GM23338 (cell line): Measurements from ENCODE around the gene ADGRB3. TPM values are rescaled to one million over a fixed set of nuclear protein-coding genes. Genes with fewer than 3 reads are reported as not detected.

Source experiments
- ATAC-seq: fragments of 200-7000 bp; cut with Tn5 transposase; 3 replicates; pipeline ENCODE4 v1.9.1; 2020
- DNase-seq: peaks from one replicate; pipeline ENCODE4 v3.0.0-alpha.2; 2015; ENCODE audit warnings: low spot score
- H2AFZ ChIP-seq: fragments of 200-600 bp; sonication (generic); 2 replicates; pipeline ENCODE4 v1.8.0; 2016; ENCODE audit warnings: antibody characterized with exemption, mild to moderate bottlenecking, moderate library complexity
- H3F3A ChIP-seq: fragments of 200-600 bp; sonication (generic); replicated peaks from 2 replicates; pipeline ENCODE4 v1.8.0; 2017; ENCODE audit warnings: antibody characterized with exemption, mixed run types, low read depth
- H3K27ac ChIP-seq: fragments of 200-600 bp; sonication (generic); 2 replicates; pipeline ENCODE4 v1.6.1; 2016; ENCODE audit warnings: low read depth
- H3K27me3 ChIP-seq: fragments of 200-600 bp; sonication (generic); 2 replicates; pipeline ENCODE4 v1.8.0; 2016; ENCODE audit warnings: mild to moderate bottlenecking, mixed run types, moderate library complexity; ENCODE audit not compliant: insufficient read depth
- H3K36me3 ChIP-seq: fragments of 200-600 bp; sonication (generic); 2 replicates; pipeline ENCODE4 v1.8.0; 2016; ENCODE audit warnings: mild to moderate bottlenecking; ENCODE audit not compliant: insufficient read depth
- H3K4me1 ChIP-seq: fragments of 200-600 bp; sonication (generic); 2 replicates; pipeline ENCODE4 v1.8.0; 2016; ENCODE audit warnings: mild to moderate bottlenecking, moderate library complexity; ENCODE audit not compliant: insufficient read depth
- H3K4me2 ChIP-seq: fragments of 200-600 bp; sonication (generic); 2 replicates; pipeline ENCODE4 v1.7.1; 2017; ENCODE audit warnings: mixed run types
- H3K4me3 ChIP-seq: fragments of 200-600 bp; sonication (generic); 2 replicates; pipeline ENCODE4 v1.6.1; 2016; ENCODE audit warnings: mixed run types
- H3K79me2 ChIP-seq: fragments of 200-600 bp; sonication (generic); replicated peaks from 2 replicates; pipeline ENCODE4 v1.8.0; 2017; ENCODE audit warnings: mild to moderate bottlenecking; ENCODE audit not compliant: insufficient read depth
- H3K9me2 ChIP-seq: fragments of 200-600 bp; sonication (generic); 2 replicates; pipeline ENCODE4 v1.8.0; 2017; ENCODE audit not compliant: insufficient read depth
- H4K20me1 ChIP-seq: fragments of 200-600 bp; sonication (generic); replicated peaks from 2 replicates; pipeline ENCODE4 v1.8.0; 2017; ENCODE audit warnings: mild to moderate bottlenecking; ENCODE audit not compliant: insufficient read depth
- H3K27ac Mint-ChIP-seq: 2 replicates; pipeline ENCODE4 v1.8.0; 2020; ENCODE audit warnings: inconsistent platforms, mild to moderate bottlenecking, moderate library complexity, mixed read lengths
- H3K27me3 Mint-ChIP-seq: 3 replicates; pipeline ENCODE4 v1.8.0; 2022; ENCODE audit warnings: low read depth, mild to moderate bottlenecking, moderate library complexity, mixed read lengths, inconsistent platforms; ENCODE audit not compliant: insufficient read depth, poor library complexity
- H3K36me3 Mint-ChIP-seq: 3 replicates; pipeline ENCODE4 v1.8.0; 2021; ENCODE audit warnings: low read depth, mild to moderate bottlenecking, inconsistent platforms, moderate library complexity, mixed read lengths
- H3K4me1 Mint-ChIP-seq: 3 replicates; pipeline ENCODE4 v1.8.0; 2020; ENCODE audit warnings: mild to moderate bottlenecking, inconsistent platforms, mixed read lengths
- H3K4me3 Mint-ChIP-seq: 3 replicates; pipeline ENCODE4 v1.8.0; 2021; ENCODE audit warnings: moderate library complexity, mild to moderate bottlenecking, inconsistent platforms, mixed read lengths
- H3K9me3 Mint-ChIP-seq: 3 replicates; pipeline ENCODE4 v1.8.0; 2020; ENCODE audit warnings: moderate library complexity, mild to moderate bottlenecking, inconsistent platforms, mixed read lengths
- CREB1 ChIP-seq: fragments of 250-450 bp; sonication (Bioruptor Pico); IDR thresholded peaks from 2 replicates; pipeline ENCODE4 v1.5.0; 2020; ENCODE audit warnings: low read depth, mild to moderate bottlenecking, moderate library complexity
- EZH2 ChIP-seq: fragments of 200-600 bp; sonication (generic); IDR thresholded peaks from one replicate; pipeline ENCODE4 v1.8.0; 2017; ENCODE audit warnings: antibody characterized with exemption, mild to moderate bottlenecking, low read depth; ENCODE audit not compliant: unreplicated experiment
- EZH2phosphoT487 ChIP-seq: fragments of 200-600 bp; sonication (generic); IDR thresholded peaks from one replicate; pipeline ENCODE4 v1.8.1; 2018; ENCODE audit warnings: antibody characterized with exemption; ENCODE audit not compliant: unreplicated experiment
- JUNB ChIP-seq: IDR thresholded peaks from one replicate; pipeline ENCODE4 v1.6.1; 2016; ENCODE audit warnings: antibody characterized with exemption; ENCODE audit not compliant: unreplicated experiment
- NANOG ChIP-seq: IDR thresholded peaks from 2 replicates; pipeline ENCODE4 v1.6.1; 2016; ENCODE audit warnings: antibody characterized with exemption, borderline replicate concordance
- POLR2AphosphoS5 ChIP-seq: IDR thresholded peaks from 2 replicates; pipeline ENCODE4 v1.6.1; 2016; ENCODE audit warnings: antibody characterized with exemption, low read depth
- STAT1 ChIP-seq: IDR thresholded peaks from one replicate; pipeline ENCODE4 v1.6.1; 2016; ENCODE audit warnings: antibody characterized with exemption; ENCODE audit not compliant: unreplicated experiment
- ZNF114 ChIP-seq: fragments of 250-450 bp; sonication (Bioruptor Pico); IDR thresholded peaks from 2 replicates; pipeline ENCODE4 v1.5.0; 2020; ENCODE audit warnings: mild to moderate bottlenecking, moderate library complexity
- ZNF331 ChIP-seq: fragments of 250-450 bp; sonication (Bioruptor Pico); IDR thresholded peaks from 2 replicates; pipeline ENCODE4 v1.5.0; 2020; ENCODE audit warnings: low read depth, mild to moderate bottlenecking, moderate library complexity
- polyA plus RNA-seq: library from polyadenylated mRNA; unstranded; fragments of >200 nt; fragmentation: Nextera tagmentation; extraction: Ambion mirVana; gene quantifications from 2 replicates; pipeline ENCODE4 v1.2.1, GENCODE V29; 2016
- total RNA-seq: library from RNA; depleted of rRNA; stranded (reverse); fragments of >200 nt; shearing (Covaris generic); gene quantifications from 2 replicates; pipeline ENCODE4 v1.2.3, GENCODE V29; 2014
- TF ChIP-seq, protein P1 (sequence below): IDR thresholded peaks from one replicate; pipeline ENCODE4 v1.6.1; 2018; ENCODE audit warnings: antibody characterized with exemption; ENCODE audit not compliant: unreplicated experiment
- TF ChIP-seq, protein P2 (sequence below): IDR thresholded peaks from 2 replicates; pipeline ENCODE4 v1.6.1; 2016; ENCODE audit warnings: antibody characterized with exemption
- TF ChIP-seq, protein P3 (sequence below), 2 experiments: fragments of 200-600 bp in 1 of 2; sonication (generic) in 1 of 2; conservative IDR thresholded peaks; 2 replicates each; pipeline versions ENCODE4 v1.5.1 to v1.6.1; 2016 to 2017; ENCODE audit warnings: antibody characterized with exemption in 2 of 2, low read depth in 2 of 2, mild to moderate bottlenecking in 2 of 2, moderate library complexity in 1 of 2
- TF ChIP-seq, protein P4 (sequence below): fragments of 250-450 bp; sonication (Bioruptor Pico); IDR thresholded peaks from 2 replicates; pipeline ENCODE4 v1.5.0; 2020; ENCODE audit warnings: mild to moderate bottlenecking, moderate library complexity

The ADGRB3 gene
- total and polyA plus RNA-seq, 2 experiments from 2014 or later, result 0.92 to 4.0 TPM

DNA sequence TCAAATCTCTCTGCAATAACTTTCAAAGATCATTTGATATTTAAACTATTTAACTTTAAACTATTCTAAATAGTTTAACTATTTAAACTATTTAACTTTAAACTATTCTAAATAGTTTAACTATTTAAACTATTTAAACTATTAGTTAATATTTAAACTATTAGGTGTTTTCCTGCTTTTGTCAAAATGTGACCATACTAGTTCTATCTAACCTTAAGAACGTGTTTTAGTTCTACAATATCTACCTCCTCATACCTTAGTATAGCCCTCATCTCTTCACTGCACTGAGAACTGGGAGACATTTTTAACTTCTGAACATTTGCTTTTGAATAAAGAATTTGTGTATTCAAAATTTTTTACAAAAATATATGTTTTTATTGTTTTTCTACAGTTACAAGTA is 429.1 kb downstream of the ADGRB3 start:
- Histone ChIP-seq H3K27me3 (no peaks in the 10 kb centered on the region), H3K79me2 (no peaks in the 10 kb centered on the region), H3K27ac (no peak overlapping the region), H3K9me2 (no peaks in the 10 kb centered on the region), H3F3A (no peaks in the 10 kb centered on the region), H4K20me1 (no peaks in the 10 kb centered on the region), H3K4me2 (no peak overlapping the region), H2AFZ (no peak overlapping the region), H3K4me3 (no peak overlapping the region), H3K4me1 (no peaks in the 10 kb centered on the region), H3K36me3 (no peaks in the 10 kb centered on the region)
- no peak overlapping the region for H3K4me3 Mint-ChIP-seq
- H3K27me3 Mint-ChIP-seq, result no peaks in the 10 kb centered on the region
- no peaks in the 10 kb centered on the region for H3K9me3 Mint-ChIP-seq
- no peak for ATAC-seq
- no peaks in the 10 kb centered on the region for H3K4me1 Mint-ChIP-seq
- H3K36me3 Mint-ChIP-seq, result no peaks in the 10 kb centered on the region
- no peak for TF ChIP-seq ZNF331 (CRISPR knock-in tag)
- TF ChIP-seq, protein P1, sequence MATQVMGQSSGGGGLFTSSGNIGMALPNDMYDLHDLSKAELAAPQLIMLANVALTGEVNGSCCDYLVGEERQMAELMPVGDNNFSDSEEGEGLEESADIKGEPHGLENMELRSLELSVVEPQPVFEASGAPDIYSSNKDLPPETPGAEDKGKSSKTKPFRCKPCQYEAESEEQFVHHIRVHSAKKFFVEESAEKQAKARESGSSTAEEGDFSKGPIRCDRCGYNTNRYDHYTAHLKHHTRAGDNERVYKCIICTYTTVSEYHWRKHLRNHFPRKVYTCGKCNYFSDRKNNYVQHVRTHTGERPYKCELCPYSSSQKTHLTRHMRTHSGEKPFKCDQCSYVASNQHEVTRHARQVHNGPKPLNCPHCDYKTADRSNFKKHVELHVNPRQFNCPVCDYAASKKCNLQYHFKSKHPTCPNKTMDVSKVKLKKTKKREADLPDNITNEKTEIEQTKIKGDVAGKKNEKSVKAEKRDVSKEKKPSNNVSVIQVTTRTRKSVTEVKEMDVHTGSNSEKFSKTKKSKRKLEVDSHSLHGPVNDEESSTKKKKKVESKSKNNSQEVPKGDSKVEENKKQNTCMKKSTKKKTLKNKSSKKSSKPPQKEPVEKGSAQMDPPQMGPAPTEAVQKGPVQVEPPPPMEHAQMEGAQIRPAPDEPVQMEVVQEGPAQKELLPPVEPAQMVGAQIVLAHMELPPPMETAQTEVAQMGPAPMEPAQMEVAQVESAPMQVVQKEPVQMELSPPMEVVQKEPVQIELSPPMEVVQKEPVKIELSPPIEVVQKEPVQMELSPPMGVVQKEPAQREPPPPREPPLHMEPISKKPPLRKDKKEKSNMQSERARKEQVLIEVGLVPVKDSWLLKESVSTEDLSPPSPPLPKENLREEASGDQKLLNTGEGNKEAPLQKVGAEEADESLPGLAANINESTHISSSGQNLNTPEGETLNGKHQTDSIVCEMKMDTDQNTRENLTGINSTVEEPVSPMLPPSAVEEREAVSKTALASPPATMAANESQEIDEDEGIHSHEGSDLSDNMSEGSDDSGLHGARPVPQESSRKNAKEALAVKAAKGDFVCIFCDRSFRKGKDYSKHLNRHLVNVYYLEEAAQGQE, result no peak
- TF ChIP-seq NANOG, result no peak
- no peak for TF ChIP-seq JUNB
- TF ChIP-seq, protein P2, sequence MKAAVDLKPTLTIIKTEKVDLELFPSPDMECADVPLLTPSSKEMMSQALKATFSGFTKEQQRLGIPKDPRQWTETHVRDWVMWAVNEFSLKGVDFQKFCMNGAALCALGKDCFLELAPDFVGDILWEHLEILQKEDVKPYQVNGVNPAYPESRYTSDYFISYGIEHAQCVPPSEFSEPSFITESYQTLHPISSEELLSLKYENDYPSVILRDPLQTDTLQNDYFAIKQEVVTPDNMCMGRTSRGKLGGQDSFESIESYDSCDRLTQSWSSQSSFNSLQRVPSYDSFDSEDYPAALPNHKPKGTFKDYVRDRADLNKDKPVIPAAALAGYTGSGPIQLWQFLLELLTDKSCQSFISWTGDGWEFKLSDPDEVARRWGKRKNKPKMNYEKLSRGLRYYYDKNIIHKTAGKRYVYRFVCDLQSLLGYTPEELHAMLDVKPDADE, result no peak
- no peak for TF ChIP-seq CREB1
- TF ChIP-seq, protein P3, sequence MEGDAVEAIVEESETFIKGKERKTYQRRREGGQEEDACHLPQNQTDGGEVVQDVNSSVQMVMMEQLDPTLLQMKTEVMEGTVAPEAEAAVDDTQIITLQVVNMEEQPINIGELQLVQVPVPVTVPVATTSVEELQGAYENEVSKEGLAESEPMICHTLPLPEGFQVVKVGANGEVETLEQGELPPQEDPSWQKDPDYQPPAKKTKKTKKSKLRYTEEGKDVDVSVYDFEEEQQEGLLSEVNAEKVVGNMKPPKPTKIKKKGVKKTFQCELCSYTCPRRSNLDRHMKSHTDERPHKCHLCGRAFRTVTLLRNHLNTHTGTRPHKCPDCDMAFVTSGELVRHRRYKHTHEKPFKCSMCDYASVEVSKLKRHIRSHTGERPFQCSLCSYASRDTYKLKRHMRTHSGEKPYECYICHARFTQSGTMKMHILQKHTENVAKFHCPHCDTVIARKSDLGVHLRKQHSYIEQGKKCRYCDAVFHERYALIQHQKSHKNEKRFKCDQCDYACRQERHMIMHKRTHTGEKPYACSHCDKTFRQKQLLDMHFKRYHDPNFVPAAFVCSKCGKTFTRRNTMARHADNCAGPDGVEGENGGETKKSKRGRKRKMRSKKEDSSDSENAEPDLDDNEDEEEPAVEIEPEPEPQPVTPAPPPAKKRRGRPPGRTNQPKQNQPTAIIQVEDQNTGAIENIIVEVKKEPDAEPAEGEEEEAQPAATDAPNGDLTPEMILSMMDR (conservative IDR thresholded peaks at IDR 0.05; ENCODE audit: low read depth in 2 of 2), result no peak
- TF ChIP-seq EZH2phosphoT487, result no peak
- TF ChIP-seq POLR2AphosphoS5, result no peak
- TF ChIP-seq, protein P4, sequence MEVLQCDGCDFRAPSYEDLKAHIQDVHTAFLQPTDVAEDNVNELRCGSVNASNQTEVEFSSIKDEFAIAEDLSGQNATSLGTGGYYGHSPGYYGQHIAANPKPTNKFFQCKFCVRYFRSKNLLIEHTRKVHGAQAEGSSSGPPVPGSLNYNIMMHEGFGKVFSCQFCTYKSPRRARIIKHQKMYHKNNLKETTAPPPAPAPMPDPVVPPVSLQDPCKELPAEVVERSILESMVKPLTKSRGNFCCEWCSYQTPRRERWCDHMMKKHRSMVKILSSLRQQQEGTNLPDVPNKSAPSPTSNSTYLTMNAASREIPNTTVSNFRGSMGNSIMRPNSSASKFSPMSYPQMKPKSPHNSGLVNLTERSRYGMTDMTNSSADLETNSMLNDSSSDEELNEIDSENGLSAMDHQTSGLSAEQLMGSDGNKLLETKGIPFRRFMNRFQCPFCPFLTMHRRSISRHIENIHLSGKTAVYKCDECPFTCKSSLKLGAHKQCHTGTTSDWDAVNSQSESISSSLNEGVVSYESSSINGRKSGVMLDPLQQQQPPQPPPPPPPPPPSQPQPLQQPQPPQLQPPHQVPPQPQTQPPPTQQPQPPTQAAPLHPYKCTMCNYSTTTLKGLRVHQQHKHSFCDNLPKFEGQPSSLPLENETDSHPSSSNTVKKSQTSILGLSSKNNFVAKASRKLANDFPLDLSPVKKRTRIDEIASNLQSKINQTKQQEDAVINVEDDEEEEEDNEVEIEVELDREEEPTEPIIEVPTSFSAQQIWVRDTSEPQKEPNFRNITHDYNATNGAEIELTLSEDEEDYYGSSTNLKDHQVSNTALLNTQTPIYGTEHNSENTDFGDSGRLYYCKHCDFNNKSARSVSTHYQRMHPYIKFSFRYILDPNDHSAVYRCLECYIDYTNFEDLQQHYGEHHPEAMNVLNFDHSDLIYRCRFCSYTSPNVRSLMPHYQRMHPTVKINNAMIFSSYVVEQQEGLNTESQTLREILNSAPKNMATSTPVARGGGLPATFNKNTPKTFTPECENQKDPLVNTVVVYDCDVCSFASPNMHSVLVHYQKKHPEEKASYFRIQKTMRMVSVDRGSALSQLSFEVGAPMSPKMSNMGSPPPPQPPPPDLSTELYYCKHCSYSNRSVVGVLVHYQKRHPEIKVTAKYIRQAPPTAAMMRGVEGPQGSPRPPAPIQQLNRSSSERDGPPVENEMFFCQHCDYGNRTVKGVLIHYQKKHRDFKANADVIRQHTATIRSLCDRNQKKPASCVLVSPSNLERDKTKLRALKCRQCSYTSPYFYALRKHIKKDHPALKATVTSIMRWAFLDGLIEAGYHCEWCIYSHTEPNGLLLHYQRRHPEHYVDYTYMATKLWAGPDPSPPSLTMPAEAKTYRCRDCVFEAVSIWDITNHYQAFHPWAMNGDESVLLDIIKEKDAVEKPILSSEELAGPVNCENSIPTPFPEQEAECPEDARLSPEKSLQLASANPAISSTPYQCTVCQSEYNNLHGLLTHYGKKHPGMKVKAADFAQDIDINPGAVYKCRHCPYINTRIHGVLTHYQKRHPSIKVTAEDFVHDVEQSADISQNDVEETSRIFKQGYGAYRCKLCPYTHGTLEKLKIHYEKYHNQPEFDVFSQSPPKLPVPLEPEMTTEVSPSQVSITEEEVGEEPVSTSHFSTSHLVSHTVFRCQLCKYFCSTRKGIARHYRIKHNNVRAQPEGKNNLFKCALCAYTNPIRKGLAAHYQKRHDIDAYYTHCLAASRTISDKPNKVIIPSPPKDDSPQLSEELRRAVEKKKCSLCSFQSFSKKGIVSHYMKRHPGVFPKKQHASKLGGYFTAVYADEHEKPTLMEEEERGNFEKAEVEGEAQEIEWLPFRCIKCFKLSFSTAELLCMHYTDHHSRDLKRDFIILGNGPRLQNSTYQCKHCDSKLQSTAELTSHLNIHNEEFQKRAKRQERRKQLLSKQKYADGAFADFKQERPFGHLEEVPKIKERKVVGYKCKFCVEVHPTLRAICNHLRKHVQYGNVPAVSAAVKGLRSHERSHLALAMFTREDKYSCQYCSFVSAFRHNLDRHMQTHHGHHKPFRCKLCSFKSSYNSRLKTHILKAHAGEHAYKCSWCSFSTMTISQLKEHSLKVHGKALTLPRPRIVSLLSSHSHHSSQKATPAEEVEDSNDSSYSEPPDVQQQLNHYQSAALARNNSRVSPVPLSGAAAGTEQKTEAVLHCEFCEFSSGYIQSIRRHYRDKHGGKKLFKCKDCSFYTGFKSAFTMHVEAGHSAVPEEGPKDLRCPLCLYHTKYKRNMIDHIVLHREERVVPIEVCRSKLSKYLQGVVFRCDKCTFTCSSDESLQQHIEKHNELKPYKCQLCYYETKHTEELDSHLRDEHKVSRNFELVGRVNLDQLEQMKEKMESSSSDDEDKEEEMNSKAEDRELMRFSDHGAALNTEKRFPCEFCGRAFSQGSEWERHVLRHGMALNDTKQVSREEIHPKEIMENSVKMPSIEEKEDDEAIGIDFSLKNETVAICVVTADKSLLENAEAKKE (CRISPR knock-in tag), result no peak
- no peak for TF ChIP-seq STAT1
- no peak for TF ChIP-seq ZNF114
- TF ChIP-seq EZH2, result no peak
- H3K27ac Mint-ChIP-seq, result peak overlapping the region; percentile 58; the same call in 1 of the 2 replicates
- DNase-seq, result no peak
